ENCODE measurements around the gene HSPG2. TPM values are rescaled to one million over a fixed set of nuclear protein-coding genes. Genes with fewer than 3 reads are reported as not detected.

Gene HSPG2
- total RNA-seq, 1 donor from 2014 or later, result 257 TPM

GRCh38 chr1:21878009-21878773 is 58.9 kb downstream of the HSPG2 start:
- intact Hi-C loops (cut with micrococcal nuclease), result no loop called here
- peak overlapping the region; percentile 67 for H3K27ac ChIP-seq (replicated peaks)
- peaks cover 27% of the 10 kb centered on the region for H3K4me1 ChIP-seq
- no peak overlapping the region for H3K4me3 ChIP-seq
- TF ChIP-seq, protein P1, sequence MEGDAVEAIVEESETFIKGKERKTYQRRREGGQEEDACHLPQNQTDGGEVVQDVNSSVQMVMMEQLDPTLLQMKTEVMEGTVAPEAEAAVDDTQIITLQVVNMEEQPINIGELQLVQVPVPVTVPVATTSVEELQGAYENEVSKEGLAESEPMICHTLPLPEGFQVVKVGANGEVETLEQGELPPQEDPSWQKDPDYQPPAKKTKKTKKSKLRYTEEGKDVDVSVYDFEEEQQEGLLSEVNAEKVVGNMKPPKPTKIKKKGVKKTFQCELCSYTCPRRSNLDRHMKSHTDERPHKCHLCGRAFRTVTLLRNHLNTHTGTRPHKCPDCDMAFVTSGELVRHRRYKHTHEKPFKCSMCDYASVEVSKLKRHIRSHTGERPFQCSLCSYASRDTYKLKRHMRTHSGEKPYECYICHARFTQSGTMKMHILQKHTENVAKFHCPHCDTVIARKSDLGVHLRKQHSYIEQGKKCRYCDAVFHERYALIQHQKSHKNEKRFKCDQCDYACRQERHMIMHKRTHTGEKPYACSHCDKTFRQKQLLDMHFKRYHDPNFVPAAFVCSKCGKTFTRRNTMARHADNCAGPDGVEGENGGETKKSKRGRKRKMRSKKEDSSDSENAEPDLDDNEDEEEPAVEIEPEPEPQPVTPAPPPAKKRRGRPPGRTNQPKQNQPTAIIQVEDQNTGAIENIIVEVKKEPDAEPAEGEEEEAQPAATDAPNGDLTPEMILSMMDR (IDR thresholded peaks at IDR 0.05; ENCODE audit: borderline replicate concordance), result no peak
- no peaks in the 10 kb centered on the region for H3K9me3 ChIP-seq (replicated peaks)
- DNase-seq, result no peak
- H3K27me3 ChIP-seq (ENCODE audit: low read depth), result no peaks in the 10 kb centered on the region
- peaks cover 87% of the 10 kb centered on the region for H3K36me3 ChIP-seq

DNA sequence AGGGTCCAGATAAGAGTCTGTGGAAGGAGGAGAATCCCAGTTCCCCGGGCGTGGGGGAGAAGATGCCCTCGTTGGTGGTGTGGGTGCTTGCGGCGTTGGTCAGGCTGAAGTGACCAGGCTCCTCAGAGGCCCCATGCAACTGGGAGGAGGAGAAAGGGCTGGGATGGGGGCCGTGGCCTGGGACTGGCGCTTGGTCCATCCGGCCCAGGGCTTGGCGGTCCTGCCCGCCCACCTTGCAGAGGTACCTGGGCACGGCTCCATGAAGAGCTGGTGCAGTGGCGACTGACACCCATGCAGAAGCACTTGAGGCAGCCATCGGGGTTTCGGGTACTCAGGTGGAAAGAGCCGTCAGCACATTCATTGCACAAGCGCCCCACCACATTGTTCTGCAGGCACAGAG is 60.8 kb downstream of the HSPG2 start:
- intact Hi-C loops (cut with micrococcal nuclease), result no loop called here
- DNase-seq, result no peak
- Histone ChIP-seq H3K27ac (replicated peaks) (peak overlapping the region; percentile 27), H3K4me1 (peaks cover 36% of the 10 kb centered on the region), H3K4me3 (no peak overlapping the region), H3K27me3 (ENCODE audit: low read depth) (no peaks in the 10 kb centered on the region), H3K36me3 (peaks cover 100% of the 10 kb centered on the region), H3K9me3 (replicated peaks) (no peaks in the 10 kb centered on the region)
- TF ChIP-seq, protein P1 (IDR thresholded peaks at IDR 0.05; ENCODE audit: borderline replicate concordance), result no peak

GRCh38 chr1:21875621-21876063 is 61.5 kb downstream of the HSPG2 start:
- no peak for DNase-seq
- Histone ChIP-seq H3K27ac (replicated peaks) (peak overlapping the region; percentile 27), H3K9me3 (replicated peaks) (no peaks in the 10 kb centered on the region), H3K36me3 (peaks cover 100% of the 10 kb centered on the region), H3K4me3 (no peak overlapping the region), H3K4me1 (peaks cover 36% of the 10 kb centered on the region), H3K27me3 (ENCODE audit: low read depth) (no peaks in the 10 kb centered on the region)
- TF ChIP-seq, protein P1 (IDR thresholded peaks at IDR 0.05; ENCODE audit: borderline replicate concordance), result no peak
- intact Hi-C loops (cut with micrococcal nuclease), result no loop called here

DNA sequence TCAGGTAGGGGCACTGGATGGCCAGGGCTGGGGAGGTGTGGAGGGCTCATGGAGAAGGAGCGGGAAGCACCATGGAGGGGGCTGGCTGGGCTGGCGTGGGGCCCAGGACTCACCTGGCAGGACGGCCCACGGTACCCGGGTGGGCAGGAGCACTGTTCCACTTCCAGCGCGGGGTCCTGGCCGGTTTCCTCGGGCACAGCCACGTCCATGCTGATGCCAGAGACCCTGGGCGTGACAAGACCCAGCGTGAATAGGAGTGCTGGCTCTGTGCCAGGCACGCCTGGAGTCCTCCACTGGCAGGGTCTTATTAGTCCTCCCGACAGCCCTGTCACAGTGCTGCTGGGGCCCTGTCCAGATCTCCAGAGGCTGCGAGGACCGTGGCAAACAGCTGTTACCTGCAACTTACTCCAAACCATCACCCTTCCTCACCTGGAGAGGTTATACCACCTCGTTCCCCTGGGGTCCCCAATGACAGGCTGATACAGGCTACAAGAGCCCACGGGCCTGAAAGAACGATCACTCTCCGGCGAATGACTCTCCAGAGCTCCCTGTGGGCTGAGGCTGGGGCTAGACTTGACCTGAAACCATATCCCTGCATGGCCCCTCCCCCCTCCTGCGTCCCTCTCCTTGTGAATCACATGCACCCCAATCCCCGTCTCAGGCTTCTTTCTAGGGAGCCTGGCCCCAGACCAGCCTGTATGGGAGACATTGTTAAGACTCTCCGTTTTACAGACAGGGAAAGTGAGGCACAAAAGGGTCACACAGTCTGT is 62.1 kb downstream of the HSPG2 start:
- DNase-seq, result no peak
- Histone ChIP-seq H3K27ac (replicated peaks) (peak overlapping the region; percentile 25), H3K36me3 (peaks cover 97% of the 10 kb centered on the region), H3K4me3 (no peak overlapping the region), H3K4me1 (peaks cover 36% of the 10 kb centered on the region), H3K9me3 (replicated peaks) (no peaks in the 10 kb centered on the region), H3K27me3 (ENCODE audit: low read depth) (no peaks in the 10 kb centered on the region)
- intact Hi-C loops (cut with micrococcal nuclease), result no loop called here
- TF ChIP-seq, protein P1 (IDR thresholded peaks at IDR 0.05; ENCODE audit: borderline replicate concordance), result no peak

GRCh38 chr1:21874328-21874727 is 62.8 kb downstream of the HSPG2 start:
- intact Hi-C loops (cut with micrococcal nuclease), result no loop called here
- TF ChIP-seq, protein P1 (IDR thresholded peaks at IDR 0.05; ENCODE audit: borderline replicate concordance), result no peak
- DNase-seq, result no peak
- Histone ChIP-seq H3K4me3 (no peak overlapping the region), H3K4me1 (peaks cover 38% of the 10 kb centered on the region), H3K27ac (replicated peaks) (peak overlapping the region; percentile 25), H3K27me3 (ENCODE audit: low read depth) (no peaks in the 10 kb centered on the region), H3K9me3 (replicated peaks) (no peaks in the 10 kb centered on the region), H3K36me3 (peaks cover 95% of the 10 kb centered on the region)

Data from left ventricle myocardium inferior (tissue), 1 donor.